ENCODE data around the gene ARIH1.
"Not testable (repeated sequence)": the region's sequence is repeated elsewhere in the genome, so short reads cannot be mapped to it uniquely, and the experiment has no call there.

The ARIH1 gene
- 142 to 362 (median 188) reads per million in 3 experiments for total RNA-seq

GRCh38 chr15:72473614-72474465 lies at the start of gene ARIH1:
TSS of gene ARIH1 (plus strand) at chr15:72474330. CDS start at chr15:72474640, 310 bp downstream.
- peak; percentile 96 for DNase-seq

GRCh38 chr15:72426753-72427152 lies 47.4 kb upstream of the ARIH1 start:
- DNase-seq = no peak

GRCh38 chr15:72437650-72438316 lies 36.3 kb upstream of the ARIH1 start:
- no peak for DNase-seq

- not testable (repeated sequence) for DNase-seq
Measured at GRCh38 chr15:72442848-72443247, 31.3 kb upstream of the ARIH1 start.

- DNase-seq = no peak
Measured at GRCh38 chr15:72445426-72445825, 28.7 kb upstream of the ARIH1 start.

GRCh38 chr15:72450805-72451204 lies 23.3 kb upstream of the ARIH1 start:
- DNase-seq = no peak

- no peak for DNase-seq
Measured at GRCh38 chr15:72451224-72451623, 22.9 kb upstream of the ARIH1 start.

GRCh38 chr15:72456684-72457083 lies 17.4 kb upstream of the ARIH1 start:
- no peak for DNase-seq

GRCh38 chr15:72460402-72460801 lies 13.7 kb upstream of the ARIH1 start:
- DNase-seq = no peak

- DNase-seq = no peak
Measured at GRCh38 chr15:72463702-72464101, 10.4 kb upstream of the ARIH1 start.

- no peak for DNase-seq
Measured at GRCh38 chr15:72464251-72464650, 9.9 kb upstream of the ARIH1 start.

- no peak for DNase-seq
Measured at GRCh38 chr15:72468103-72468502, 6.0 kb upstream of the ARIH1 start.

- no peak for DNase-seq
Measured at GRCh38 chr15:72472992-72473610, 1.0 kb upstream of the ARIH1 start.

GRCh38 chr15:72474466-72474911 lies 359 bp downstream of the ARIH1 start:
- DNase-seq = no peak

GRCh38 chr15:72474912-72475628 lies 940 bp downstream of the ARIH1 start:
- peak; percentile 83 for DNase-seq

GRCh38 chr15:72475674-72476073 lies 1.5 kb downstream of the ARIH1 start:
- no peak for DNase-seq

GRCh38 chr15:72476330-72476729 lies 2.2 kb downstream of the ARIH1 start:
- DNase-seq = not testable (repeated sequence)

GRCh38 chr15:72481015-72481659 lies 7.0 kb downstream of the ARIH1 start:
- DNase-seq = no peak

- no peak for DNase-seq
Measured at GRCh38 chr15:72482275-72482674, 8.1 kb downstream of the ARIH1 start.

- no peak for DNase-seq
Measured at GRCh38 chr15:72483279-72483678, 9.1 kb downstream of the ARIH1 start.

GRCh38 chr15:72486144-72486543 lies 12.0 kb downstream of the ARIH1 start:
- no peak for DNase-seq

GRCh38 chr15:72487070-72487797 lies 13.1 kb downstream of the ARIH1 start:
- no peak for DNase-seq

Data from central memory CD4-positive, alpha-beta T cell (primary cell).